ENCODE results near the gene SRSF8.

The SRSF8 gene

GRCh38 chr11:95070471-95070870 lies 3.8 kb downstream of the SRSF8 start:
- no peak for DNase-seq

DNA sequence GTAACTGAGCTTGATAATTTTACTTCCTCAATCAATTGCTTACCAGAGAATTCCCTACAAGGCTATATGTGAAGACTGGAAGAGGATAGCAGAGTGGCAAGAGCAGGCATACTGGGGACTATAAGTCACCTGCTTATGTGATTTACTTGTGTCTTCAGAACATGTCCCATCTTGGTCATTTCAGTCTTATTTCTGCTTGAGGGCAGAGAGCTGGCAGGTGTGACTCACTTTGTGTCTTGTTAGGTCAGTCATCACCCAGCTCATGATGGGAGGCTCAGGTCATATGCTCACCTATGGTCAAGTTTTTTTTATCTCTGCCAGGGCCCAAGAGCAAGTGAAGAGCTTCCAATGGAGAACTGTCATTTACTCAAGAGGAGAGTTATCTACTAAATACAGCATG lies 6.2 kb downstream of the SRSF8 start:
- DNase-seq = no peak

DNA sequence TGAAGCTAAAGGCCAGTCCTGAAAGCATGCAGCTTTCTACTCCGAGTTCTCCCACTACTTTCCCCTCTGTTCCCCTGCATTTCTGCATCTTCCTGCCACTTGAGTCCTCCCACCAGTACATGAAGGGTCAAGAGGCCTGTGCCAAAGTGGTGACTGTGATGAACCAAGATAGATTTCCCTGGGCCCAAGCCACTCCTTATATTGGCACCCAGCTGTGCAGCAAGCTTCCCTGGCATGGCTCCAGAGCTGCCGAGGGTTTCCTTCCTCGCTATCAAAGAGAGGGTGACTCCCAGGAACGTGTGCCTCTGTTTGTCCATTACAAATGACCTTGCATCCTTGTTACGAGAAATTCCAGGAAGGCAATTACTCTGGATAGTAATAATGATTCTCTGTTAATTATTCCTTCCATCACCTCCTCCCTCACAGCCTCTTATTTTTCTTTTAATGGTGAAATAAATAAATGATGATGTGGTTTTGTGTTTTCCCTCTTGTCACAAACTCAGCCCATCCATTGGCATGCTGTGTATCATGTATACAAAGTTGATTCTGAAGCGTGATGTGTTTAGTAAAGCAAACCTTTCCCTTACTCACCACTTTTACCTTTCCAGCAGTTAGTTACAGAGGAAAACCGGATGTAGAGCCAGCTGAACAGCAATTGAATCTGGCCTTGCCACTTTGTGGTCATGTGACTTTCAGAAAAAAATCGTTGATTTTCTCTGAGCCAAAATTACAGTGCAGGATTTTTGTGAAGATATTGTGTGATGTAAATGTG lies 8.3 kb downstream of the SRSF8 start:
- DNase-seq = no peak

- DNase-seq = no peak
Observed at GRCh38 chr11:95076416-95076815, 9.7 kb downstream of the SRSF8 start.

GRCh38 chr11:95076981-95077380 lies 10.3 kb downstream of the SRSF8 start:
- DNase-seq = no peak

- peak; percentile 43 for DNase-seq
Observed at GRCh38 chr11:95078526-95078925, 11.8 kb downstream of the SRSF8 start.

GRCh38 chr11:95081010-95081409 lies 14.3 kb downstream of the SRSF8 start:
- DNase-seq = no peak

DNA sequence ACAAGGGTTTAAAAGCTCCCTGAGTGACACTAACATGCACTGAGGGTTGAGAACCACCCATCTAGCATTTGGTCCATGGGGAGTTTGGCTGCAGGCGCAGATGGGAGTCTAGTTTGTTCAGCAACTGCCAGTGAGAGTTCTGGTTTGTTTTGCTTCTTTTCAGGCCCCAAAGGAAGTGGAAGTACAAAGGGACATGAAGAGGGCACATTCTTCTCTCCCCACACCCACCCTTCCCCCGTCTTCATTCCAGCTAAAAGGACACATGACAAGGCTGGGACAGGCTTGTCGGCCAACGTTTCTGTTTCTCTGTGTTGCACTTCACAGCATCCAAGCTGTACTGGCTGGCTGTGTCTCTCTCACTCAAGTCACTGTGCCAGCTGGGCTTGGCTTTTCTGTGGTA lies 14.7 kb downstream of the SRSF8 start:
- DNase-seq = peak; percentile 41

DNA sequence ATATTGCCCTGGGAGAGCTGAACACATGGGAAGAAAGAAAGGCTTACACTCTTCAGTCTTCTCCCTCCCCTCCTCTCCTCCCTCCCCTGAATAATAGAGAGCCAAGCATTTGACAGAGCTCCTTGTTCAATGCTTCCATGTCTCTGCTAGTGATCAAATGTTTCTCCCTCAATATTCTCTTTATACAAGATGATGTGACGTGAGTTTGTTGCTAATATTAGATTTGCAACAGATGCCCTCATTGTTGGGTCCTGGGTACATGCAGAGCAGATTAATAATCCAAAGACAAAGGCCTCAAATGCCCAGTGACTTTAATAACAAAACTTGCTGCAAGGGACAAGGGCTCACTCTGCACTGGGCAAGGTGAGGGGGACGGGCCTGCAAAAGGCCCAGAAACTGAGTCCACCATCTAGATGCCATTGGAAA lies 15.9 kb downstream of the SRSF8 start:
- no peak for DNase-seq

DNA sequence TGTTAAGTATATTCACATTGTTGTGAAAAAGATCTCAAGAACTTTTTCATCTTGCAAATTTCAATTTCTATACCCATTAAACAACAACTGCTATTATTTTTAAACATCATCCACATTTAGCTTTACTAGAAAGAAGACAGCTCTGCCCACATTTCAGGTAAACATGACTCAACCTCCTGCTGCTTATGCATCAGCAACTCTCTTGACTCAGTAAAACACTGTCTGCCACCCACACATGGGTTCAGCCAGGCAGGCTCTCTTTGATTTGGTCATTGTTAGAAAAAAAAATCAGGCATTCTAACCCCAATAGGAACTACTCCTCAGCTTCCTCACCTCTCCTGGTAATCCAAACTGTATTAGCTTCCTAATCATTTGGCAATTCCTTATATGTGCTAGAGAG lies 17.8 kb downstream of the SRSF8 start:
- DNase-seq = no peak

DNA sequence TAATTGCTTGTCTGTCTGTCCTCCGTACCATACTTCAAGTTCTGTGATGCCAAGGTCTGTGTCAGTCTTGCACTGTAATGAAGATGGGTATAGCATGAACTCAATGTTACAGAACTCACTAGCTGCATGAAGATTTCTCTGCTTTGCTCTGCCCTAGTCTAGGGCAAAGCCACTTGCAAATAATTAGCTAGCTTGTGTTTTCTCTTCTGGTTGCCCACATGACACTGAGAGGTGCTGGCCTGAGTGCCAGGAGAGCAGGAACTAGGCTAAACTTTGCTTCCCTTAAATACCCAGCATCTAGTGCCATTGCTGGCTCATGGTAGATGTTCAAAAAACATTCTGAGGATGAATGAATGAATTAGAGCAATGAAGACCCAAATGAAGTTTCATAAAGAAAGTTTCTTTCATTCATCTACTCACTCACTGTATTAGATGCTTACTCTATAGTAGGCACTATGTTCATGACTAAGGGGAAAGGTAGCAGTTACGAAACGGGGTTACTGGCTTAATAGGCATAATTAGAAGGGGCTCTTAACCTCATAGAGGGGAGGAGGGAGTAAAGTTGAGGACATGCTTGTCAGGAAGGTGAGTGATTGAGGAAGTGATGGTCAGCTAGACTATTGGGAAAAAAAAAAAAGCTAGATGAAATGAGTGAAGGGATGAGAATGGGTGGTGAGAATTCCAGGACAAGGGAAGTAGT lies 18.5 kb downstream of the SRSF8 start:
- no peak for DNase-seq

DNA sequence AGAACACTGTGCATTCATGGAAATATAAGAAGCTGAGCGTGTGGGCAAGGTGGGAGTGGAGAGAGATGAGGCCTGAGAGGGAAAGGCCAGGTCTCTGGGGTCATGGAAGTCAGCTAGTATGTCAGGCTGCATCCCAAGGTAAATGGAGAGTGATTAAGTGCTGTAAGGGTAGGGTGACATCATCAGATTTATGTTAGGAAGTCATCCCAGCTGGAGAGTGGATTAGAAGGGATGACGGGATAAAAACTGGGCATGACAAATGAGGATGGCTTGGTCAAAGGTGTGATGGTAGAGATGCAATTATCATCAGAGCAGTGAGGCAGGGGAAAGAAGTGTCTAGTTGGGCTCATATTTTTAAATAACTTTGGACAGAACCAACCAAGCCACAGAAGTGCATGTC lies 19.4 kb downstream of the SRSF8 start:
- no peak for DNase-seq

DNA sequence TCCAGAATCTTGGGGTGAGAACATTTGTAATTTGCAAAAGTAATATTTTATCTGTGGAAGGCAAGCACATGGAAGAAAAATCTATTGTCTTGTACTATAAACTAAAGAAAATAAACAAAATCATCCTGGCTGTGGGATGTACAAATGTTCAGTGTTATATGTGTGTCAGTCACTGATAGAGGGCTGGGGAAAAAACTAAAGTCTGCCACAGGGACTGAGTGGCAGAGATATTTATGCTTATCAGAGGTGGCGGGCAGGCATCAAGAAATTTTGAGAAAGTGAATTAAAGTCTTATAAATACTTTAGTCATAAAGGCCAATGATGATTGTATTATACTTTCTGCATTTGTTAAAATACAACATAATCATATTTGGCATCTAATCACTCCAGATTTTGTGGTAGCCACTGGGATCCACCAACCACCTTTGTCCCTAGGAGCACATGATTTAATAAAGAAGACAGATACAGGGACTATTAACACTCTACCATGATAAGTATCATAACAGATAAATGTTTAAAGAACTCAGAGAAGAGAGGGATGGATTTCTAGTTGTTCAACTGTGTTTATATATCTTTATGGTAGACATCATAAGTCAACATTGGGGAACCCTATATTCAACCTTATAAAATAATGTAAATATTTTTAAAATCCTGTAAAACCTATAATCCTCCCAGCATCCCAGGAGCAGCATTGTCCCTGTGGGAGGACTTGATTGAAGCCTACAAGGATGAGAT lies 20.3 kb downstream of the SRSF8 start:
- DNase-seq = no peak

DNA sequence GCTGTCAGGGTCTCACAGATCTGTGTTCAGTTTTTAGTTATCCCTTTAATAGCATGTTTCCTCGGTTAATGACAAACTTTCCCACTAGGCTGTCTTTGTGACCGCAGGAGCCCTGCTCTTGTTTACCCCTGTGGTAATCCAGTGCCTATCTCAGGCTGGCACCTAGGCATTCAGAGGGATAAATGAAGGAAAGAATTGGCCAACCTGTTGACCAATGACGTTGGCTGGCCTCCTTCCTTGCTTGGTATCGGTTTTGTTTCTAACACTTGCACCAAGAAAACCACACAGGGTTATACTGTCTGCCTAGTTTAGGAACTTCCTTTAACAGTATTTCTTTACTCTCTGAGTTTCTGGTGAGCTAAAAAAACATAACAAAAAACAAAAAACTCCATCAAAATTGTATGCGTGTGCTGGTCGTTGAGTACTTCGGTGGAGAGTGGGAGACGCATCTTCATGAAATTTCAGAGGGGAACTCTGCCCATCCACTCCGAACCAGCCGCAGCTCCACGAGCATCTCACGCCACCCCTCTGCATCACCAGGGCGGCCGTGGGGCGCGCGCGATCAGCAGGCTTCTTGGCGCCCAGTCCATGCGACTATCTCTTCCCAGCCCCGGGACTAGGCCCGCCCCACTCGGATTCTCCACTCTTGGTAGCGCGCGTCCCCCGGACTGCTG lies 22.4 kb downstream of the SRSF8 start:
- no peak for DNase-seq

GRCh38 chr11:95089620-95090542 lies 23.2 kb downstream of the SRSF8 start, which contains the start of gene ENDOD1:
TSS of gene ENDOD1 (plus strand) at chr11:95089846. CDS start at chr11:95089928, 82 bp downstream.
- DNase-seq = peak; percentile 88

DNA sequence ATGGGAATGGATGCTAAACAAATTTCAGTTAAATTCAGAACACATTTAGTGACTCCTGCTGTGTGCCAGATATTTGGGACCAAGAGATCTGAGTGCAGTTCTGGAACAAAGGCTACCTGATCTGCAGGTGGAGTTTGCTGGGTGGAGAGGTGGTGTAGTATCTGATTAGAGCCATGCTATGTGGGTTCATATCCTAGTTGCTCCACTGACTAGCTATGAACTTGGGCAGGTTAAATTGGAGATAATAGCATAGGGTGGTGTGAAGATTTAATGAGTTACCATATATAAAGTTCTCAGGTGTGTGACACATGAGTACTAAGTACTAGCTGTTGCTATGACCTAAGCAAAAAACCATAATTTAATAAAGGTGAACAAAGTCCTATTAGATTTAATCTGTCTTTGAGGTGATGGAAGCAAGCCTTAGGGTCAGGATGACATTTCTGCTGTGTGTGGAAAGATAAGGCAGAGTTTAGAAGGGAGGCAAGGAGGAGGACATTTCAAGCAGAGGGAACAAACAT lies 25.0 kb downstream of the SRSF8 start:
- DNase-seq = no peak

GRCh38 chr11:95092549-95093324 lies 26.0 kb downstream of the SRSF8 start:
- DNase-seq = peak; percentile 78

- DNase-seq = no peak
Observed at GRCh38 chr11:95093548-95093947, 26.8 kb downstream of the SRSF8 start.

DNA sequence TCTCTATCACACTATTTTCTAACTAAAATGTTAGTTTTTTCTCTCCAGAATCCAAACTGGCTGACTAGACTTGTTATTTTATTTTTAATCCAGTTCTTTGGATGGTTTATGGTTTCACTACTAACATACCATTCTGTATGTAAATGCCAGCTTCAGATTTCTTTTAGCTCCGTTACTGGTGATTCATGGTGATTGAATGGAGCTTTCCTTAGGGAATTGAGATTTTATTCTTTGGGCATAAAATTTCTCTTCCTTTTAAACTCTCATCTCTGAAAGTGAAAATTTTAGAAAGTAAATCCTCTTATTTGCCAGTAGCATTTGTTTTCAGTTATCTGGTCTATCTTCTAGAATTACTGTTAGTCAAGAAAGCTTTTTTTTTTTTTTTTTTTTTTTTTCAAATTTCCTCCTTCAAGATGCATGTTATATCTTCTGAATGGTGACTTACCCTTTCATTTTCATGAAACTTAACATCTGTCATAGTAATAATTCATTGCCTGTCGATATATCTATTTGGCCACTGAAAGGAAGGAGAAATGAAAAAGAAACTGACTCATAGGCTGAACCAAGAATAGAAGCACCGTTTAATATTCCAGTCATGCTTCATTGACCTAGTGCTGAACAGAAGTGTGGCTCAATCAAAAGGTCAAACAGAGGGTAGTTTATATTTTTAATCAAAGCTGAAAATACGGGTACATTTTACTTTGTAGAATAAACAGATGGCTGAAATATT lies 29.3 kb downstream of the SRSF8 start:
- peak; percentile 87 for DNase-seq

DNA sequence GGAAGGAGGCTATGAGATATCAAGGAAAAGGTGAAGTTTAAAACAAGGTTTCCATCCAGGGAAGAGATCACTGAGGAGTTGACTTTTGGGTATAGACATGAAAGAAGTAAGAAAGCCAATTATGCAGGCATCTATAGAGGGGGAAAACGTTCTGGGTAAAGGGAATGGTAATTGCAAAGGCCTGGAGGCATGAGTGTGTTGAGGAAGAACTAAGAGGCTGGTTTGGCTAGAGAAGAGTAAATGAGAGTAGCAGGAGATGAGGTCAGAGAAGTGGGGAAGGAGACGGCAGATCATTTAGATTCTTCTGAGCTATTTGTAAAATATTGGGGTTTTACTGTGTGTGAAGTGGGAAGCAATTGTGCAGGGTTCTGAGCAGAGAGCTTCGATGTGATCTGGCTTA lies 30.5 kb downstream of the SRSF8 start:
- no peak for DNase-seq
